MM.1S (cell line): ENCODE measurements around the gene KIF18B.

ENCODE experiments used
- EZH2 ChIP-seq: fragments of 300-600 bp; sonication (generic); optimal IDR thresholded peaks from 2 replicates; pipeline ENCODE3; 2017; ENCODE audit warnings: low read depth, mild to moderate bottlenecking, antibody characterized with exemption, low read length, mixed read lengths
- EZH2phosphoT487 ChIP-seq: fragments of 300-600 bp; sonication (generic); IDR thresholded peaks from 2 replicates; pipeline ENCODE4 v1.6.1; 2018; ENCODE audit warnings: antibody characterized with exemption, low read length
- TF ChIP-seq, protein P1 (sequence below): fragments of 300-600 bp; sonication (generic); IDR thresholded peaks from 2 replicates; pipeline ENCODE4 v1.5.1; 2016; ENCODE audit warnings: antibody characterized with exemption, low read length, mixed read lengths

DNA sequence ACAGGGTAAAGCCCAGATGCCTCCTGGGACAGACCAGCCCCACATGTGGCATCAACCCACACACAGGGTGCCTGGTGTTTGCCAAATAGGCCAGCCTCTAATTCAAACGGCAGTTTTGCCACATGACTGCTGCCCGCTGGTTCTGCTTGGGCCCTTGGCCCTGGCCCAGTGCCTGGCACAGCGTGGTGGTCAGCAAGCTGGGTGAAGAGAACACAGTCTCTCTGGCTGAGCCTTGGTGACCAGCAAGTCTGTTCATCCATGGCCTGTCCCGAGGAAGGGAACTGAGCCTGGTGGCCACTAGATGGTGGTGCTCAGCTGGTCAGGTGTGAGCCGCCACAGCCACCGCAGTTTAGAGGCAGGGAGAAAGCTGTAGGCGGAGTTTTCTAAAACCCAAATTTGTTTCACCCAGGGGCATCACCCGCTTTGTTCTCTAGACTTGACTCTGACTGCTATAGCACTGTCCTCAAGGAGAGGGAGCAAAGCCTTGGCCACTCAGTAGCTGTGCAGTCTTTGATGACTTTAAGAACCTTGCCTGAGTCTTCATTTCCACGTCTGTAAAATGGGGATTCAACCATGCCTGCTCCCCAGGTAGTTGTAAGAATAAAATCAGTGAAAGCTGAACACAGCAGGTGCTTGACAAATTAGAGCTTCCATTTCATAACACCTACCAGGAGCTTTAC lies 27.5 kb downstream of the KIF18B start:
- TF ChIP-seq, protein P1, sequence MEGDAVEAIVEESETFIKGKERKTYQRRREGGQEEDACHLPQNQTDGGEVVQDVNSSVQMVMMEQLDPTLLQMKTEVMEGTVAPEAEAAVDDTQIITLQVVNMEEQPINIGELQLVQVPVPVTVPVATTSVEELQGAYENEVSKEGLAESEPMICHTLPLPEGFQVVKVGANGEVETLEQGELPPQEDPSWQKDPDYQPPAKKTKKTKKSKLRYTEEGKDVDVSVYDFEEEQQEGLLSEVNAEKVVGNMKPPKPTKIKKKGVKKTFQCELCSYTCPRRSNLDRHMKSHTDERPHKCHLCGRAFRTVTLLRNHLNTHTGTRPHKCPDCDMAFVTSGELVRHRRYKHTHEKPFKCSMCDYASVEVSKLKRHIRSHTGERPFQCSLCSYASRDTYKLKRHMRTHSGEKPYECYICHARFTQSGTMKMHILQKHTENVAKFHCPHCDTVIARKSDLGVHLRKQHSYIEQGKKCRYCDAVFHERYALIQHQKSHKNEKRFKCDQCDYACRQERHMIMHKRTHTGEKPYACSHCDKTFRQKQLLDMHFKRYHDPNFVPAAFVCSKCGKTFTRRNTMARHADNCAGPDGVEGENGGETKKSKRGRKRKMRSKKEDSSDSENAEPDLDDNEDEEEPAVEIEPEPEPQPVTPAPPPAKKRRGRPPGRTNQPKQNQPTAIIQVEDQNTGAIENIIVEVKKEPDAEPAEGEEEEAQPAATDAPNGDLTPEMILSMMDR: peak; percentile 88
- no peak for TF ChIP-seq EZH2phosphoT487
- TF ChIP-seq EZH2: no peak
